ENCODE results near the gene TP53BP2. TPM values are rescaled to one million over a fixed set of nuclear protein-coding genes. Genes with fewer than 3 reads are reported as not detected.

The TP53BP2 gene
- polyA plus RNA-seq, 1 experiment, result 48.1 TPM

DNA sequence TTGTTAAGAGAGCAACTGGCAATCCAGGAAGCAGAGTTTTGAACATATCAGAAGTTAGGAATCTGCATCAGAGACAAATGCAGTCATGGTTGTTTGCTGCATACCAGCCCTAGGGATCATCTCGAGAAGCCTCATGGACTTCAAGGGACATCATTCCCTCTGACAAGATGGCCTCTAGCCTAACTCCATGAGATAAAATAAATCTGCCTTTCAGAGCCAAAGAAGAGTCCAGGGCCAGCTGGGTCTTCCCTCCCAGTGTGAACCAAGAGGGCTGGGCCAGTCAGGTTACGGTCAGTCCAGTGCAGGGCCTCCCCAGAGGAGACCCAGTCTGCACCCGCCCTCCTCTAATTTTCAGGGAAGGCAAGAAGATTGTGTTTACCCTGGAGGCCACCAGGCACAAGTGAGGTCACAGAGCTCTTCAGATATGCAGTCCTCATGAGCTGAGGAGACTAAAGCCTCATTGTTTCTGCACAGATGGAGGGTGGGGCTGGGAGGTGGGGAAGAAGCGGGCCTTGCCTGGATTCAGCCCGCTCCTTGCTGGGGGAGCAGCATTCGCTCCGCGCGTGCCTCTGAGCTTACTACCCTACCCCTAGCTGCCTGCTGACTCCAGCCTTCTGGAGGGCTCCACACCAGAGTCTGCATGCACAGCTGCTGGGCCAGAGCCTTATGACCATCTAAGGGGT, 80.6 kb downstream of the TP53BP2 start:
- DNase-seq (ENCODE audit: low read depth, low spot score), result no peak
- ChIA-PET POLR2A (no interaction called here), CTCF (interaction anchor here (1.4 kb wide), 1 partner anchor 16 kb away, joined by 6 read pairs; no protein-coding TSS in a partner anchor)
- Histone ChIP-seq H3K4me3 (ENCODE audit: low read depth, low read length) (no peak overlapping the region), H3K27ac (ENCODE audit: low read depth, low read length) (peak overlapping the region; percentile 2), H3K27me3 (ENCODE audit: control insufficient read depth, insufficient read depth, low read length) (no peaks in the 10 kb centered on the region), H3K9me3 (ENCODE audit: control insufficient read depth, insufficient read depth, low read length) (no peaks in the 10 kb centered on the region)
- TF ChIP-seq, protein P1, sequence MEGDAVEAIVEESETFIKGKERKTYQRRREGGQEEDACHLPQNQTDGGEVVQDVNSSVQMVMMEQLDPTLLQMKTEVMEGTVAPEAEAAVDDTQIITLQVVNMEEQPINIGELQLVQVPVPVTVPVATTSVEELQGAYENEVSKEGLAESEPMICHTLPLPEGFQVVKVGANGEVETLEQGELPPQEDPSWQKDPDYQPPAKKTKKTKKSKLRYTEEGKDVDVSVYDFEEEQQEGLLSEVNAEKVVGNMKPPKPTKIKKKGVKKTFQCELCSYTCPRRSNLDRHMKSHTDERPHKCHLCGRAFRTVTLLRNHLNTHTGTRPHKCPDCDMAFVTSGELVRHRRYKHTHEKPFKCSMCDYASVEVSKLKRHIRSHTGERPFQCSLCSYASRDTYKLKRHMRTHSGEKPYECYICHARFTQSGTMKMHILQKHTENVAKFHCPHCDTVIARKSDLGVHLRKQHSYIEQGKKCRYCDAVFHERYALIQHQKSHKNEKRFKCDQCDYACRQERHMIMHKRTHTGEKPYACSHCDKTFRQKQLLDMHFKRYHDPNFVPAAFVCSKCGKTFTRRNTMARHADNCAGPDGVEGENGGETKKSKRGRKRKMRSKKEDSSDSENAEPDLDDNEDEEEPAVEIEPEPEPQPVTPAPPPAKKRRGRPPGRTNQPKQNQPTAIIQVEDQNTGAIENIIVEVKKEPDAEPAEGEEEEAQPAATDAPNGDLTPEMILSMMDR (IDR thresholded peaks at IDR 0.05; ENCODE audit: low read depth, low read length), result no peak

DNA sequence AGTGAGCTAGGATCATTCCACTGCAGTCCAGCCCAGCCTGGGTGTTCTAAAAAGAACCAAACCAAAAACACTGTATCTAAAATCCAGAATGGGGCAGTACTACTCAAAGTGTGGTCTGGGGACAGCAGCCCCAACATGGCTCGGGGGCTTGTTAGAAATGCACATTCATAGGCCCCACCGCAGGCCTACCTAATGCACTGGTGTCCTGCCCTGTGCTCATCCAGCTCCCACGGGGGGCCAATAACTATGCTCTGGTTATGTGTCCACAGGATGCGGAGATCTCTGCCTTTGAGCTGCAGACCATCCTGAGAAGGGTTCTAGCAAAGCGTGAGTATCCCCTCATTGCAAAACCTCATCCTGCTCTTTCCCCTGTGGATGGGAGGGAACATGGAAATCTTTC, 81.9 kb downstream of the TP53BP2 start:
- Histone ChIP-seq H3K27ac (ENCODE audit: low read depth, low read length) (no peak overlapping the region), H3K27me3 (ENCODE audit: control insufficient read depth, insufficient read depth, low read length) (no peaks in the 10 kb centered on the region), H3K9me3 (ENCODE audit: control insufficient read depth, insufficient read depth, low read length) (no peaks in the 10 kb centered on the region), H3K4me3 (ENCODE audit: low read depth, low read length) (no peak overlapping the region)
- no peak for DNase-seq (ENCODE audit: low read depth, low spot score)
- TF ChIP-seq, protein P1 (IDR thresholded peaks at IDR 0.05; ENCODE audit: low read depth, low read length), result no peak
- CTCF ChIA-PET, result interaction anchor here (2.1 kb wide), 1 partner anchor 14 kb away, joined by 21 read pairs; no protein-coding TSS in a partner anchor
- POLR2A ChIA-PET, result no interaction called here

DNA sequence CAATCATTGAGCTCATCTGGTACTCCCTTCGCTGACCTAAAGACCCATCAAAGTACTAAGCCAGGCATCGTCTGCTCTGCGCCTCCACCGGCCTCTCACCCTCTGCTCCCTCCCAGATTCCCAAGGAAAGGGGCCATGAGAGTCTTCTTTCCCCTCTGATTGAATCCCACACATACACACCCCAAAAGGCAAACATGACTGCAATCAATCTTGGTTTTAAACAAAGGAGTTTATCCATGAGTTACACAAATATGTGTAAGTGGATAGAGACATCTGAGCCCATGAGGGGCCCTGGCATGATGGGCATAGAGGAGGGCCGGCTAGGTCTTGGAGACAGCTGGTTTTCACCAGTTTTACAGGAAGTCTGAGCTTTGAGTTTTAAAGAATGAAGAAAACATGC, 82.5 kb downstream of the TP53BP2 start:
- H3K27ac ChIP-seq (ENCODE audit: low read depth, low read length), result no peak overlapping the region
- ChIA-PET POLR2A (interaction anchor here (0.6 kb wide), 1 partner anchor 17 kb away, joined by 5 read pairs; no protein-coding TSS in a partner anchor), CTCF (interaction anchor here (0.6 to 2.1 kb wide), 3 partner anchors 9 to 31 kb away, joined by 3 to 21 read pairs (median 4); no protein-coding TSS in a partner anchor)
- no peak overlapping the region for H3K4me3 ChIP-seq (ENCODE audit: low read depth, low read length)
- no peaks in the 10 kb centered on the region for H3K27me3 ChIP-seq (ENCODE audit: control insufficient read depth, insufficient read depth, low read length)
- TF ChIP-seq, protein P1 (IDR thresholded peaks at IDR 0.05; ENCODE audit: low read depth, low read length), result no peak
- no peak for DNase-seq (ENCODE audit: low read depth, low spot score)
- no peaks in the 10 kb centered on the region for H3K9me3 ChIP-seq (ENCODE audit: control insufficient read depth, insufficient read depth, low read length)

DNA sequence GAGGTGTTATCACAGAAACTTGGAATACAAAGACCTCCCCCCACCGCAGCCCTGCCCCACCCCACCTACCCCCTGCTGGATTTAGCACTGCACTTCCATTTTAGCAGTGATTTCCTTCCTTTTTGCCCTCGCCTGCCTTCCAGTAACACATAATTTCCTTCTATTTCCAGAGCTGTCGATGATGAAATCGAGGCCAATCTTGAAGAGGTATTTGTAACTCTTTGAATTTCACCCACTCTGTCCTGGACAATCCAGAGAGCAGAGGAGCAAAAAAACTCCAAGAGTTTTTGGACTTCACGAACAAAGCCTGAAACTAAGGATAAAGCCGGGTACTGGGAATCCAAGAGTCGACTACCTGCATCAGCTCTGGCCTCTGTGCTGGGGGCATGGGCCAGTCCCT, 84.3 kb downstream of the TP53BP2 start:
- peak overlapping the region; percentile 31 for H3K27ac ChIP-seq (ENCODE audit: low read depth, low read length)
- H3K27me3 ChIP-seq (ENCODE audit: control insufficient read depth, insufficient read depth, low read length), result no peaks in the 10 kb centered on the region
- ChIA-PET CTCF (interaction anchor here (1.0 to 2.7 kb wide), 2 partner anchors 12 to 62 kb away, joined by 3 to 26 read pairs; no protein-coding TSS in a partner anchor), POLR2A (interaction anchor here (1.3 kb wide), 1 partner anchor 13 kb away, joined by 3 read pairs; no protein-coding TSS in a partner anchor)
- no peak for DNase-seq (ENCODE audit: low read depth, low spot score)
- TF ChIP-seq, protein P1 (IDR thresholded peaks at IDR 0.05; ENCODE audit: low read depth, low read length), result no peak
- H3K4me3 ChIP-seq (ENCODE audit: low read depth, low read length), result no peak overlapping the region
- H3K9me3 ChIP-seq (ENCODE audit: control insufficient read depth, insufficient read depth, low read length), result no peaks in the 10 kb centered on the region

DNA sequence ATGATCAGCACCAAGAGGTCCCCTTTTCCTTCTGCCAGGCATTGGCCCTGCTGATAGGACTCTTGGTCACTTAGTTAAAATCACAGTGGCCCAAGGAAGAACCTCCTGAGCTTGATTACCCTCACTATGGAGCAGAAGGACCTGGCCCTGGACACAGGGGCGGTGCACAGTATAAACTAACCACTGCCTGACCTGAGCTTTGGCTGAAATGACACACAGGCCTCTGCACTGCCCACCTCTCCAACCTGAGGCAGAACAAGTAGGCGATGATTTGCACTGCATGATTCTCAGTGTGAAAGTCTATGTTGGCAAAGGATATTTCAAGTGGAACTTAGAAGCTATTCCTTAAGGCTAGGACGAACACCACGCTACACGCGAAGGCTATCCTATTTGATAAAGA, 84.9 kb downstream of the TP53BP2 start:
- DNase-seq (ENCODE audit: low read depth, low spot score), result no peak
- Histone ChIP-seq H3K4me3 (ENCODE audit: low read depth, low read length) (no peak overlapping the region), H3K27ac (ENCODE audit: low read depth, low read length) (peak overlapping the region; percentile 52), H3K27me3 (ENCODE audit: control insufficient read depth, insufficient read depth, low read length) (no peaks in the 10 kb centered on the region), H3K9me3 (ENCODE audit: control insufficient read depth, insufficient read depth, low read length) (no peaks in the 10 kb centered on the region)
- TF ChIP-seq, protein P1 (IDR thresholded peaks at IDR 0.05; ENCODE audit: low read depth, low read length), result no peak
- ChIA-PET POLR2A (interaction anchor here (1.3 kb wide), 1 partner anchor 14 kb away, joined by 3 read pairs; no protein-coding TSS in a partner anchor), CTCF (interaction anchor here (1.0 to 2.7 kb wide), 3 partner anchors 11 to 62 kb away, joined by 3 to 26 read pairs (median 4); no protein-coding TSS in a partner anchor)
